HepG2 (cell line): ENCODE data around the gene H6PD. TPM values are rescaled to one million over a fixed set of nuclear protein-coding genes. Genes with fewer than 3 reads are reported as not detected.
A peak's percentile ranks its signal among the peaks of the same experiment; 100 is the strongest.

Source experiments
- ATAC-seq: fragments of 200-7000 bp; cut with Tn5 transposase; 3 replicates; pipeline ENCODE4 v1.9.1; 2020; ENCODE audit warnings: mild to moderate bottlenecking, moderate library complexity
- BruUV-seq: library from RNA; stranded (reverse); fragments of 400-500 nt; replicated peaks from 2 replicates; lab custom pipeline; 2021; lab: Mats Ljungman, UMichigan
- CTCF ChIA-PET: fragments of 300-600 bp; formaldehyde crosslinking; extraction: SDS; loops from one replicate; lab custom pipeline; 2021; ENCODE audit warnings: low total read pairs, inconsistent platforms, low intra/inter-chr PET ratio; lab: Yijun Ruan, JAX
- POLR2A ChIA-PET: fragments of 350-600 bp; sonication (Branson Sonifier 250); formaldehyde crosslinking; loops from one replicate; lab custom pipeline; 2020; ENCODE audit warnings: antibody characterized with exemption, inconsistent platforms; lab: Yijun Ruan, JAX
- DNase-seq: peaks from one replicate; pipeline ENCODE4 v3.0.0-alpha.2; 2015; ENCODE audit warnings: low spot score
- FAIRE-seq: peaks from 3 replicates; lab custom pipeline; 2011; peaks lifted over from hg19 to GRCh38; lab: Jason Lieb, UNC
- H2AFZ ChIP-seq: one replicate; pipeline ENCODE4 v1.6.1; 2011; ENCODE audit warnings: low read length, inconsistent platforms
- H3K27ac ChIP-seq: fragments of 300-600 bp; 3 replicates; pipeline ENCODE4 v1.8.0; 2011; ENCODE audit warnings: mixed run types, mild to moderate bottlenecking, mixed read lengths, low read length, inconsistent platforms; ENCODE audit not compliant: insufficient read depth; ENCODE audit errors: extremely low read length
- H3K27me3 ChIP-seq, 2 experiments: fragments of 200-600 bp in 1 of 2; 2 replicates in 1 of 2; 3 replicates in 1 of 2; pipeline versions ENCODE4 v1.6.0 to v1.8.0; 2011; ENCODE audit warnings: low read length in 2 of 2, mild to moderate bottlenecking in 2 of 2, moderate library complexity in 2 of 2, inconsistent platforms in 1 of 2; ENCODE audit not compliant: insufficient read depth in 2 of 2, control insufficient read depth in 1 of 2
- H3K36me3 ChIP-seq, 2 experiments: fragments of 200-600 bp in 1 of 2; replicated peaks in 1 of 2; 2 replicates in 1 of 2; 3 replicates in 1 of 2; pipeline versions ENCODE4 v1.5.1 to v1.8.0; 2011; ENCODE audit warnings: low read length in 2 of 2, inconsistent platforms in 1 of 2; ENCODE audit not compliant: insufficient read depth in 2 of 2, control insufficient read depth in 1 of 2
- H3K4me1 ChIP-seq: 2 replicates; pipeline ENCODE4 v1.5.1; 2012; ENCODE audit warnings: low read length, inconsistent platforms; ENCODE audit not compliant: insufficient read depth
- H3K4me2 ChIP-seq: 2 replicates; pipeline ENCODE4 v1.6.0; 2011; ENCODE audit warnings: low read depth, low read length, inconsistent platforms
- H3K4me3 ChIP-seq, 3 experiments: fragments of 200-600 bp in 1 of 3; sonication (generic), shearing (Covaris generic) in 1 of 3; replicated peaks in 1 of 3; 2 replicates each; pipeline ENCODE4 v1.5.1; 2011 to 2016; ENCODE audit warnings: low read length in 3 of 3, inconsistent platforms in 2 of 3, low read depth in 2 of 3, mild to moderate bottlenecking in 2 of 3, control low read depth in 1 of 3, mixed read lengths in 1 of 3; ENCODE audit not compliant: insufficient read depth in 1 of 3
- H3K79me2 ChIP-seq: one replicate; pipeline ENCODE4 v1.6.1; 2011; ENCODE audit warnings: low read length, inconsistent platforms; ENCODE audit not compliant: insufficient read depth
- H3K9ac ChIP-seq: 2 replicates; pipeline ENCODE4 v1.6.0; 2011; ENCODE audit warnings: mild to moderate bottlenecking, low read depth, low read length, inconsistent platforms; ENCODE audit not compliant: insufficient read depth
- H3K9me3 ChIP-seq: 2 replicates; pipeline ENCODE4 v1.5.1; 2012; ENCODE audit warnings: mild to moderate bottlenecking, low read length
- H4K20me1 ChIP-seq: 2 replicates; pipeline ENCODE4 v1.6.0; 2011; ENCODE audit warnings: inconsistent platforms, mild to moderate bottlenecking, low read length, moderate library complexity; ENCODE audit not compliant: insufficient read depth
- FOXA3 ChIP-seq: IDR thresholded peaks from 2 replicates; pipeline ENCODE4 v1.6.1; 2016; ENCODE audit warnings: missing genetic modification reagents, missing compliant biosample characterization
- GATAD2A ChIP-seq: IDR thresholded peaks from 2 replicates; pipeline ENCODE4 v1.6.1; 2016
- MXI1 ChIP-seq: IDR thresholded peaks from 3 replicates; pipeline ENCODE4 v1.6.1; 2012; ENCODE audit warnings: low read depth, low read length, inconsistent platforms, borderline replicate concordance
- NCOA1 ChIP-seq: sonication (generic); formaldehyde crosslinking; IDR thresholded peaks from 2 replicates; pipeline ENCODE4 v1.9.0; 2021; ENCODE audit warnings: missing genetic modification reagents
- RFX5 ChIP-seq: IDR thresholded peaks from 2 replicates; pipeline ENCODE4 v1.6.1; 2011; ENCODE audit warnings: low read depth, low read length, improper control_type of control experiment
- TAF15 ChIP-seq: fragments of 200-400 bp; formaldehyde crosslinking; IDR thresholded peaks from one replicate; pipeline ENCODE4 v1.6.1; 2018; ENCODE audit warnings: mild to moderate bottlenecking, low read depth, low read length; ENCODE audit not compliant: poor library complexity, severe bottlenecking
- TOE1 ChIP-seq: sonication (generic); formaldehyde crosslinking; IDR thresholded peaks from 2 replicates; pipeline ENCODE4 v1.4.0; 2020; ENCODE audit warnings: mild to moderate bottlenecking, missing genetic modification reagents
- ZNF264 ChIP-seq: sonication (generic); formaldehyde crosslinking; IDR thresholded peaks from 2 replicates; pipeline ENCODE4 v1.4.0; 2020; ENCODE audit warnings: missing genetic modification reagents
- ZNF281 ChIP-seq: sonication (generic); formaldehyde crosslinking; IDR thresholded peaks from 2 replicates; pipeline ENCODE4 v1.4.0; 2020; ENCODE audit warnings: missing genetic modification reagents, borderline replicate concordance
- ZNF558 ChIP-seq: sonication (generic); formaldehyde crosslinking; IDR thresholded peaks from 2 replicates; pipeline ENCODE4 v1.9.0; 2022; ENCODE audit warnings: mild to moderate bottlenecking, missing genetic modification reagents, borderline replicate concordance
- ZNF687 ChIP-seq: sonication (generic); formaldehyde crosslinking; IDR thresholded peaks from 2 replicates; pipeline ENCODE4 v1.5.1; 2020; ENCODE audit warnings: mild to moderate bottlenecking, missing genetic modification reagents, moderate library complexity
- ZNF879 ChIP-seq: sonication (generic); formaldehyde crosslinking; IDR thresholded peaks from 2 replicates; pipeline ENCODE4 v1.8.1; 2023; ENCODE audit warnings: missing genetic modification reagents
- WGBS: methylation state at CpG from one replicate; pipeline ENCODE4 v1.1.6; 2017; ENCODE audit warnings: low lambda C conversion rate; 5-methylcytosine and 5-hydroxymethylcytosine counted together
- in situ Hi-C: cut with HindIII; loops from 2 replicates; pipeline ENCODE4 v1.10.0; 2017; ENCODE audit warnings: low pct_unique_long_range_greater_than_20kb; ENCODE audit not compliant: extremely low pct_ligation_motif_present
- intact Hi-C: fragments of 100-400 bp; cut with micrococcal nuclease; formaldehyde crosslinking; loops from one replicate; pipeline ENCODE4 v1.10.0; 2022; ENCODE audit not compliant: unreplicated experiment
- polyA plus RNA-seq, 8 experiments: library from polyadenylated mRNA; depleted of rRNA in 3 of 8; stranded (reverse) in 7 of 8; unstranded in 1 of 8; fragments of >200 nt; fragmentation: Illumina TruSeq in 4 of 8; extraction: Trizol in 4 of 8; gene quantifications; 2 replicates each; pipeline versions ENCODE4 v1.2.1 to v1.2.3, GENCODE V29; 2011 to 2016; ENCODE audit warnings: low read depth in 4 of 8, missing spikeins in 1 of 8, mixed read lengths in 1 of 8; ENCODE audit not compliant: insufficient read depth in 1 of 8
- total RNA-seq, 5 experiments: library from RNA; depleted of rRNA; stranded (reverse); fragments of >200 nt; fragmentation: Illumina TruSeq; extraction: Trizol; gene quantifications; 2 replicates each; pipeline ENCODE4 v1.2.3, GENCODE V29; 2016; ENCODE audit warnings: low read depth in 1 of 5
- TF ChIP-seq, protein P1 (sequence below): sonication (generic); formaldehyde crosslinking; conservative IDR thresholded peaks from 2 replicates; pipeline ENCODE4 v1.4.0; 2020; ENCODE audit warnings: mild to moderate bottlenecking, missing genetic modification reagents, moderate library complexity

H6PD gene
- total and polyA plus RNA-seq, 2 of the 13 experiments (the other 11 are each of a cell fraction or from before 2014, with no cell fraction given): 9.3 to 14.1 TPM

DNA sequence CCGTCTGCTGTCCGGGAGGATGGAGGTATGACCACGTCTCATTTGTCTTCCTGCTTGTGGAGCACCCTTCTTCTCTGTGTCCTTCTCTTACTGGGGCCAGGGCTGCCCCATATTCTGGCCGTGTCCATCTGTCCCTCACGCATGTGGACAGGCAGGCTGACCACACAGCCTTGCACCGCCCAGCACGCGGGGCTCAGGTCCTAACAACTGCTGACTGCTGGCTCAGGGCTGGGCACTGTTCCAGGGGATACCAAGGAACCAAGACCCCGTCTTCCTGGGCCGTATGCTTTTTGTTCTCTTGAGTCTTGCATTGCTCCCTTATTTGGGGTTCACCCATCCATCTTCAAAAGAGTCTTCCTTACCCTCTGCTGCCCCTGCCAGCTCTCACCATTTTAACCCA lies 40.6 kb downstream of the H6PD start (continued):
- TF ChIP-seq GATAD2A (CRISPR knock-in tag) (no peak), TAF15 (no peak), ZNF879 (CRISPR knock-in tag) (no peak), NCOA1 (CRISPR knock-in tag) (no peak), ZNF264 (CRISPR knock-in tag) (no peak), ZNF558 (CRISPR knock-in tag) (no peak)
- TF ChIP-seq, all 625 proteins: peak for 0

GRCh38 chr1:9275567-9276034 lies 41.0 kb downstream of the H6PD start:
- H3K36me3 ChIP-seq: no peaks in the 10 kb centered on the region
- no peaks in the 10 kb centered on the region for H3K79me2 ChIP-seq
- in situ Hi-C loops: no loop called here
- no peak overlapping the region; a peak in 1 of 6 replicates for H3K4me3 ChIP-seq
- no peaks in the 10 kb centered on the region for H3K9me3 ChIP-seq
- H3K27ac ChIP-seq: no peak overlapping the region
- WGBS: 39% methylated on average over 5 of the region's 12 CpGs
- peak overlapping the region; percentile 43 for H3K4me2 ChIP-seq
- H3K4me1 ChIP-seq: peaks cover 33% of the 10 kb centered on the region
- DNase-seq (peak; percentile 46), ATAC-seq (peak; percentile 35), FAIRE-seq (peak; percentile 18)
- H3K27me3 ChIP-seq: no peaks in the 10 kb centered on the region
- H2AFZ ChIP-seq: no peak overlapping the region
- no peak overlapping the region for H3K9ac ChIP-seq
- BruUV-seq: no TSS peak
- no peaks in the 10 kb centered on the region for H4K20me1 ChIP-seq
- intact Hi-C loops: no loop called here
- ChIA-PET POLR2A (no interaction called here), CTCF (no interaction called here)
- TF ChIP-seq RFX5 (peak; percentile 88), ZNF281 (CRISPR knock-in tag) (peak; percentile 70; the same call in 1 of the 2 replicates), TOE1 (CRISPR knock-in tag) (no peak), ZNF687 (CRISPR knock-in tag) (peak; percentile 32), FOXA3 (CRISPR knock-in tag) (0 out of 2 replicates have a peak, but pooled peaks have one; percentile 6), MXI1 (peak; percentile 7; the same call in 1 of the 3 replicates)
- TF ChIP-seq, protein P1, sequence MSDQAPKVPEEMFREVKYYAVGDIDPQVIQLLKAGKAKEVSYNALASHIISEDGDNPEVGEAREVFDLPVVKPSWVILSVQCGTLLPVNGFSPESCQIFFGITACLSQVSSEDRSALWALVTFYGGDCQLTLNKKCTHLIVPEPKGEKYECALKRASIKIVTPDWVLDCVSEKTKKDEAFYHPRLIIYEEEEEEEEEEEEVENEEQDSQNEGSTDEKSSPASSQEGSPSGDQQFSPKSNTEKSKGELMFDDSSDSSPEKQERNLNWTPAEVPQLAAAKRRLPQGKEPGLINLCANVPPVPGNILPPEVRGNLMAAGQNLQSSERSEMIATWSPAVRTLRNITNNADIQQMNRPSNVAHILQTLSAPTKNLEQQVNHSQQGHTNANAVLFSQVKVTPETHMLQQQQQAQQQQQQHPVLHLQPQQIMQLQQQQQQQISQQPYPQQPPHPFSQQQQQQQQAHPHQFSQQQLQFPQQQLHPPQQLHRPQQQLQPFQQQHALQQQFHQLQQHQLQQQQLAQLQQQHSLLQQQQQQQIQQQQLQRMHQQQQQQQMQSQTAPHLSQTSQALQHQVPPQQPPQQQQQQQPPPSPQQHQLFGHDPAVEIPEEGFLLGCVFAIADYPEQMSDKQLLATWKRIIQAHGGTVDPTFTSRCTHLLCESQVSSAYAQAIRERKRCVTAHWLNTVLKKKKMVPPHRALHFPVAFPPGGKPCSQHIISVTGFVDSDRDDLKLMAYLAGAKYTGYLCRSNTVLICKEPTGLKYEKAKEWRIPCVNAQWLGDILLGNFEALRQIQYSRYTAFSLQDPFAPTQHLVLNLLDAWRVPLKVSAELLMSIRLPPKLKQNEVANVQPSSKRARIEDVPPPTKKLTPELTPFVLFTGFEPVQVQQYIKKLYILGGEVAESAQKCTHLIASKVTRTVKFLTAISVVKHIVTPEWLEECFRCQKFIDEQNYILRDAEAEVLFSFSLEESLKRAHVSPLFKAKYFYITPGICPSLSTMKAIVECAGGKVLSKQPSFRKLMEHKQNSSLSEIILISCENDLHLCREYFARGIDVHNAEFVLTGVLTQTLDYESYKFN (CRISPR knock-in tag): peak; percentile 20; the same call in 1 of the 2 replicates
